Medulla oblongata (tissue), 1 donor: ENCODE results near the gene MACF1.
"Not testable (repeated sequence)": the region's sequence is repeated elsewhere in the genome, so short reads cannot be mapped to it uniquely, and the experiment has no call there.

Experiments
- DNase-seq: peaks from one replicate; pipeline ENCODE4 v3.0.0-alpha.2; 2015; ENCODE audit errors: extremely low spot score

MACF1 gene

GRCh38 chr1:39204441-39205081 is at the start of gene MACF1:
TSS of gene MACF1 (plus strand) at chr1:39204695. CDS start at chr1:39205023, 328 bp downstream.
- DNase-seq: peak; percentile 85

GRCh38 chr1:39157304-39157703 is 47.2 kb upstream of the MACF1 start:
- no peak for DNase-seq

GRCh38 chr1:39158327-39159086 is 46.0 kb upstream of the MACF1 start:
- peak; percentile 51 for DNase-seq

GRCh38 chr1:39159224-39160036 is 45.1 kb upstream of the MACF1 start:
- DNase-seq: no peak

- DNase-seq: no peak
Measured at GRCh38 chr1:39160703-39161102, 43.8 kb upstream of the MACF1 start.

GRCh38 chr1:39161811-39162210 is 42.7 kb upstream of the MACF1 start:
- DNase-seq: not testable (repeated sequence)

- DNase-seq: no peak
Measured at GRCh38 chr1:39163469-39163868, 41.0 kb upstream of the MACF1 start.

- DNase-seq: no peak
Measured at GRCh38 chr1:39164256-39164655, 40.2 kb upstream of the MACF1 start.

GRCh38 chr1:39165049-39165448 is 39.4 kb upstream of the MACF1 start:
- no peak for DNase-seq

- DNase-seq: no peak
Measured at GRCh38 chr1:39165488-39165887, 39.0 kb upstream of the MACF1 start.

- DNase-seq: no peak
Measured at GRCh38 chr1:39167632-39168209, 36.8 kb upstream of the MACF1 start.

- DNase-seq: no peak
Measured at GRCh38 chr1:39168301-39169080, 36.0 kb upstream of the MACF1 start.

GRCh38 chr1:39170731-39171667 is 33.5 kb upstream of the MACF1 start:
- no peak for DNase-seq

- DNase-seq: no peak
Measured at GRCh38 chr1:39173119-39173994, 31.1 kb upstream of the MACF1 start.

GRCh38 chr1:39173995-39174380 is 30.5 kb upstream of the MACF1 start:
- no peak for DNase-seq

GRCh38 chr1:39174390-39175081 is 30.0 kb upstream of the MACF1 start:
- DNase-seq: no peak

GRCh38 chr1:39177706-39178105 is 26.8 kb upstream of the MACF1 start:
- no peak for DNase-seq

- no peak for DNase-seq
Measured at GRCh38 chr1:39178541-39179431, 25.7 kb upstream of the MACF1 start.
